Endothelial cell (in vitro differentiated cells): Measurements from ENCODE around the gene FCN3. TPM values are rescaled to one million over a fixed set of nuclear protein-coding genes. Genes with fewer than 3 reads are reported as not detected.

Experiments used
- DNase-seq: peaks from one replicate; pipeline ENCODE4 v3.0.0; 2021; ENCODE audit warnings: low spot score
- H3K27ac Mint-ChIP-seq: one replicate; pipeline ENCODE4 v1.8.0; 2021; ENCODE audit warnings: mixed read lengths, inconsistent platforms; ENCODE audit not compliant: unreplicated experiment
- H3K27me3 Mint-ChIP-seq: one replicate; pipeline ENCODE4 v1.8.0; 2021; ENCODE audit warnings: mild to moderate bottlenecking, moderate library complexity, mixed read lengths, inconsistent platforms; ENCODE audit not compliant: unreplicated experiment
- H3K36me3 Mint-ChIP-seq: one replicate; pipeline ENCODE4 v1.8.0; 2021; ENCODE audit warnings: mild to moderate bottlenecking, low read depth, mixed read lengths, inconsistent platforms; ENCODE audit not compliant: unreplicated experiment
- H3K4me1 Mint-ChIP-seq: one replicate; pipeline ENCODE4 v1.8.0; 2021; ENCODE audit warnings: mild to moderate bottlenecking, mixed read lengths, inconsistent platforms; ENCODE audit not compliant: unreplicated experiment
- H3K4me3 Mint-ChIP-seq: one replicate; pipeline ENCODE4 v1.8.0; 2021; ENCODE audit warnings: mild to moderate bottlenecking, mixed read lengths, inconsistent platforms; ENCODE audit not compliant: unreplicated experiment
- H3K9me3 Mint-ChIP-seq: one replicate; pipeline ENCODE4 v1.8.0; 2021; ENCODE audit warnings: mixed read lengths, inconsistent platforms; ENCODE audit not compliant: unreplicated experiment
- CTCF ChIP-seq: fragments of 200-600 bp; sonication (generic); IDR thresholded peaks from one replicate; pipeline ENCODE4 v1.5.0; 2021; ENCODE audit warnings: antibody characterized with exemption; ENCODE audit not compliant: unreplicated experiment
- total RNA-seq: library from RNA; stranded (reverse); fragmentation: NEBNext Ultra II Directional; extraction: Animal tissue kit (Norgen Biotek cat#: 25700); gene quantifications from one replicate; pipeline ENCODE4 v1.2.1, GENCODE V29; 2021; ENCODE audit not compliant: unreplicated experiment

Gene FCN3
- total RNA-seq, 1 donor from 2014 or later, result 132 TPM

- Mint-ChIP-seq H3K27ac (no peak overlapping the region), H3K36me3 (no peaks in the 10 kb centered on the region), H3K4me1 (peaks cover 17% of the 10 kb centered on the region), H3K9me3 (no peaks in the 10 kb centered on the region), H3K4me3 (no peak overlapping the region), H3K27me3 (peaks cover 12% of the 10 kb centered on the region)
- no peak for DNase-seq
- TF ChIP-seq CTCF, result no peak
Measured at GRCh38 chr1:27345272-27345671, 29.4 kb downstream of the FCN3 start.

GRCh38 chr1:27343639-27344025 is 31.0 kb downstream of the FCN3 start:
- no peak overlapping the region for H3K27ac Mint-ChIP-seq
- H3K36me3 Mint-ChIP-seq, result no peaks in the 10 kb centered on the region
- H3K4me1 Mint-ChIP-seq, result peaks cover 29% of the 10 kb centered on the region
- no peak for DNase-seq
- TF ChIP-seq CTCF, result no peak
- H3K4me3 Mint-ChIP-seq, result peak overlapping the region; percentile 31
- no peaks in the 10 kb centered on the region for H3K9me3 Mint-ChIP-seq
- H3K27me3 Mint-ChIP-seq, result peaks cover 17% of the 10 kb centered on the region

GRCh38 chr1:27342778-27343638 is 31.6 kb downstream of the FCN3 start:
- no peak for TF ChIP-seq CTCF
- H3K36me3 Mint-ChIP-seq, result no peaks in the 10 kb centered on the region

GRCh38 chr1:27342391-27342777 is 32.2 kb downstream of the FCN3 start:
- no peak for DNase-seq
- no peaks in the 10 kb centered on the region for H3K9me3 Mint-ChIP-seq
- H3K27ac Mint-ChIP-seq, result no peak overlapping the region
- H3K27me3 Mint-ChIP-seq, result peaks cover 19% of the 10 kb centered on the region
- H3K36me3 Mint-ChIP-seq, result no peaks in the 10 kb centered on the region
- H3K4me3 Mint-ChIP-seq, result no peak overlapping the region
- TF ChIP-seq CTCF, result no peak
- peaks cover 32% of the 10 kb centered on the region for H3K4me1 Mint-ChIP-seq

More at GRCh38 chr1:27342778-27343638, 31.6 kb downstream of the FCN3 start:
- peaks cover 32% of the 10 kb centered on the region for H3K4me1 Mint-ChIP-seq
- DNase-seq, result no peak
- H3K27ac Mint-ChIP-seq, result no peak overlapping the region
- H3K27me3 Mint-ChIP-seq, result peaks cover 19% of the 10 kb centered on the region
- no peaks in the 10 kb centered on the region for H3K9me3 Mint-ChIP-seq
- H3K4me3 Mint-ChIP-seq, result peak overlapping the region; percentile 31

GRCh38 chr1:27341525-27342252 is 32.9 kb downstream of the FCN3 start, which contains the start of gene SYTL1:
Gene SYTL1, plus strand, starts transcription at chr1:27342022. Its CDS starts 3,313 bp downstream, at chr1:27345335.
- Mint-ChIP-seq H3K27ac (peak within 1 kb of the TSS; percentile 48), H3K4me1 (peaks cover 32% of the 10 kb centered on the region), H3K36me3 (peaks cover 2% of the 10 kb centered on the region), H3K27me3 (peaks cover 19% of the 10 kb centered on the region), H3K9me3 (no peaks in the 10 kb centered on the region), H3K4me3 (no peak within 1 kb of the TSS)
- peak; percentile 48 for DNase-seq
- TF ChIP-seq CTCF, result no peak
